SJCRH30 (cell line): Measurements from ENCODE around the gene FSHR. TPM values are rescaled to one million over a fixed set of nuclear protein-coding genes. Genes with fewer than 3 reads are reported as not detected.

ENCODE experiments used
- DNase-seq, 2 experiments: peaks; one replicate each; pipeline ENCODE4 v3.0.0-alpha.2; 2015 to 2020
- H3K27ac ChIP-seq: fragments of 250-450 bp; sonication (Bioruptor Pico); 2 replicates; pipeline ENCODE4 v1.5.1; 2020; ENCODE audit warnings: mild to moderate bottlenecking, moderate library complexity
- H3K27me3 ChIP-seq: fragments of 250-450 bp; sonication (Bioruptor Pico); 2 replicates; pipeline ENCODE4 v1.5.1; 2020; ENCODE audit warnings: mild to moderate bottlenecking, moderate library complexity
- H3K36me3 ChIP-seq: fragments of 250-450 bp; sonication (Bioruptor Pico); 2 replicates; pipeline ENCODE4 v1.5.1; 2020; ENCODE audit warnings: mild to moderate bottlenecking, moderate library complexity
- H3K4me1 ChIP-seq: fragments of 250-450 bp; sonication (Bioruptor Pico); 2 replicates; pipeline ENCODE4 v1.5.1; 2020; ENCODE audit warnings: mild to moderate bottlenecking, moderate library complexity
- H3K4me3 ChIP-seq: fragments of 250-450 bp; sonication (Bioruptor Pico); 2 replicates; pipeline ENCODE4 v1.5.1; 2020; ENCODE audit warnings: mild to moderate bottlenecking, moderate library complexity
- H3K9me3 ChIP-seq: fragments of 250-450 bp; sonication (Bioruptor Pico); replicated peaks from 2 replicates; pipeline ENCODE4 v1.5.1; 2020; ENCODE audit warnings: mild to moderate bottlenecking, moderate library complexity
- total RNA-seq: library from RNA; depleted of rRNA; stranded (reverse); fragments of >200 nt; shearing (Covaris generic); gene quantifications from 2 replicates; pipeline ENCODE4 v1.2.3, GENCODE V29; 2014

FSHR gene
- total RNA-seq, 1 experiment from 2014 or later: not detected

DNA sequence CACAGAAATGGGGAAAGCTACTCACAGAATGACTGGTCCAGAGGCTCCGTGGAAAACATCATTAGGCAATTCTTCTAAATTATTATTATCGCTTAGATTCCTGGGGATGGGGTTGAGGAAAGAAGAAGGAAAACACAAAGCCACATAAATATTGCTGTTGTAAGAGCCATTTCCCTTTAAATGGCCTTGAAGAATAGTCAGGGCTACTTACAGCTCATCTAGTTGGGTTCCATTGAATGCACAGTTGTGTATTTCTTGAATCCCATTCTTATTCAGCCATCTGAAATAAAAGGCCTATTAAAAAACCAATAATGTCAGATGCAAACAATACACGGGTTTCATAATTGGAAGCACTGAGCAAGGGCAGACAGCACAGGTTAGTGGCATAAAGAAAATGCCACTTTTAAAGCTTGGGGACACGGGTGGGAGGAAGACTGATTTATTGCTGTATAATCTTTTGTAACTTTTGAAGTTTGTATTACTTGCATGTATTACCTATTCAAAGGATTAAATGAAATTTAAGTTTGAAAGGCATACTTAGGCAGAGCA is 171.4 kb downstream of the FSHR start:
- Histone ChIP-seq H3K9me3 (no peaks in the 10 kb centered on the region), H3K36me3 (no peaks in the 10 kb centered on the region), H3K27ac (no peak overlapping the region), H3K4me3 (no peak overlapping the region), H3K4me1 (no peaks in the 10 kb centered on the region), H3K27me3 (no peaks in the 10 kb centered on the region)
- DNase-seq: no peak

DNA sequence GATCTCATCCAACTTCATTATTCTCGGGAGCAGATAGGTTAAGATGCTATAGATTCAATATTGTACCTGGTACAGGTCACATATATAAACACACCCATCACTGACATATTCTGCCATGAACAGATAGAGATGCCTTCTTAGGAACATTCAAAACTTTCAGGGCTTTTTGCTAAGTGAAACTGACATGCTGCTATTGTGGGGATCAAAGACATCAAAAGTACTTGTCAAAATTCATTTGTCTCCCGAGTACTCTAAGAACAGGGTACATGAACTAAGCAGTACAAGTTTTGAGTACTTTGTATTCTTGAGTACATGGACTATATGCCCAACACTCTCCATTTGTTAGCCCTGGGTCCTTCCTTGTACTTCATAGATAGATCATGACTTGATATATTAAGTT is 173.5 kb downstream of the FSHR start:
- Histone ChIP-seq H3K27me3 (0 out of 2 replicates have a peak, but pooled peaks cover 3% of the 10 kb centered on the region), H3K4me3 (no peak overlapping the region), H3K36me3 (no peaks in the 10 kb centered on the region), H3K27ac (no peak overlapping the region), H3K9me3 (no peaks in the 10 kb centered on the region), H3K4me1 (no peaks in the 10 kb centered on the region)
- no peak for DNase-seq

DNA sequence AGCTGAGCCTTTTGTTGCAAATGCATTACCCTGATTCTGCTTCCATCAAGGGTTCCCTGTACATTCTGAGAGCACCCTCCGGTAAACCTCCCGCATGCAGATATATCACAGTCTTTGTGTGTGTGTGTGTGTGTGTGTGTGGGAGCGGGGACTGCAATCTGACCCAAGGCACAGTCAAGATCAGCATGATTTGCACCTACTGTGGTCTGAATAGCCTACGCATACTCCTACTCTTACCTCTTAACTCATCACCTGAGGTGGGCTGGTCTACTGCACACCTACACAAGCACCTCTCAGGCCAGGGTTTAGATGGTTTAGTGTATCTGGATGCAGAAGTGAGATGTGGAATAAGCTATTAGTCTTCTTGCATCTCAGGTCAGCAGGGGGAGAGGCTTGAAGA is 174.6 kb downstream of the FSHR start:
- H3K36me3 ChIP-seq: no peaks in the 10 kb centered on the region
- H3K4me3 ChIP-seq: no peak overlapping the region
- DNase-seq: no peak
- H3K27ac ChIP-seq: no peak overlapping the region
- 0 out of 2 replicates have a peak, but pooled peaks cover 3% of the 10 kb centered on the region for H3K27me3 ChIP-seq
- no peaks in the 10 kb centered on the region for H3K9me3 ChIP-seq
- no peaks in the 10 kb centered on the region for H3K4me1 ChIP-seq

DNA sequence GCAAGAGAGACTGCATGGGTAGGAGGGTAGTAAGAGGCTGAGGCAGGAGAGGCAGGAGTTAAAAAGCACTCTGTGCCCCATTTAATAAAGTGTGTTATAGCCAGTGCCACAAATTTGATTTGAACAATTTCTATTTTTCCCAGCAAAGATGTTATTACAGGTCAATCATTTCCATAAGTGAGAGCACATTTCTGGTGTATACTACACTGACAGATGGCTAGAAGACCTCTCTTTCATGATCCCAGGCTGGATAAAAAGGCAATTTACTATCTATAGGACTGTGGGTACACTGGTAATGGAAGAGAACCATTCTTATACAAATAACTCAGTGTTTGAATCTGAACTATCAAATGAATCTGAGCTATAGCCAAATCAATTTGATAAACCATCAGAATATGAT is 176.2 kb downstream of the FSHR start:
- H3K27ac ChIP-seq: no peak overlapping the region
- no peak for DNase-seq
- H3K36me3 ChIP-seq: no peaks in the 10 kb centered on the region
- no peaks in the 10 kb centered on the region for H3K9me3 ChIP-seq
- H3K27me3 ChIP-seq: 0 out of 2 replicates have a peak, but pooled peaks cover 3% of the 10 kb centered on the region
- H3K4me3 ChIP-seq: no peak overlapping the region
- no peaks in the 10 kb centered on the region for H3K4me1 ChIP-seq

DNA sequence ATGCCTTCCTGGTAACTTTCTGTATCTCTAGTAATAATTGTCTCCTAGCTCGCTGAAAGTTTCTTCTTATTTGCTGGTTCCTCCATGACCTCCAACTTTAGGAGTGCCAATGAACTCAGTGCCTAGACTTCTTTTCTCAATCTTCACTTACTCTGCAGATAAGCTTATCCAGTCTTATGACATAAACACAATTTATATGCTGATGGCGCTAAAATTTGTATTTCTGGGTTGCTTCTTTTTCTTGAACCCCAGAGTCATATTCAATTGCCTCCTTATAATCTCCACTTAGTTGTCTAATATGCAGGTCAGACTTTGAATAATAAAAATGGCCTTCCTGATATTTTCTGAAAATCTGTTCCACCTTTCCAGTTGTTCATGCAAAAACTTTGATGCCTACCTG is 182.5 kb downstream of the FSHR start:
- Histone ChIP-seq H3K36me3 (no peaks in the 10 kb centered on the region), H3K4me3 (no peak overlapping the region), H3K27ac (no peak overlapping the region), H3K4me1 (no peaks in the 10 kb centered on the region), H3K27me3 (0 out of 2 replicates have a peak, but pooled peaks cover 6% of the 10 kb centered on the region), H3K9me3 (no peaks in the 10 kb centered on the region)
- no peak for DNase-seq

DNA sequence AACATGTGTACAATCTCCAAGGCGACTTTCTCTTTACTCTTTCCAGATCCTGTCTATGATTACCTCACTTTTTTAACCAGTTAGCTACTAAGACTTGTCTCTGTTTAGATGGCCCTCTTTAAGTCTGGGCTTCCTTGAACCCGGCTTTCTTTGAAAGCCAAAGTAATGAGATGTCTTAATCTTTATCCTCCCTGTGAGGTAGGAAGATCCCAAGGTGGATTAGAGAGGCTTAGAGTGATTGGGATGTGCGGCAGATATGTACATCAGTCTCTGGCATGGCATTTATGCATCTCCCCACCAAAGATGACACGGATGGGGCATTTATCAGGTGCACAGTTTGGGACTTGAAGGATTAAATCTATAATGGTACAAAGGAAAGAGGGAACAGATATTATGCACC is 186.3 kb downstream of the FSHR start:
- H3K27ac ChIP-seq: no peak overlapping the region

DNA sequence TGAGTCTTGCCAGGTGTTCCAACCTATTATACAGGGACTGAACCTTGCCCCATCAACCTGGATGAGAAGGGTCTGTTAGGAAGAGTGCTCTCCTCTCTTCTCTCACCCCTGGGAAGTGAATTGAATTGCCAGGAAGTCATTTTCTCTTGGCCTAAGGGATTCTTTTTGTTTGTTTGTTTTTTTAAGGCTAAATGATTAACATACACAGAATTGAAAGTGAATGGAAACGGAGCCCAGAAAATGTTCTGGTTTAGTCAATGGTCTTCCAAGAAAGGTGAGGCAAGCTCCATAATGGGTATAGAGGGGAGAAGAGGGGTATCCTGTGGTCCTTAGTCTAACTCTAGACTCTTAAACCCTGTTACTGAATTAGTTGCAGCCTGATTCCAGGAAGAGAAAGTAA is 189.1 kb downstream of the FSHR start:
- no peaks in the 10 kb centered on the region for H3K9me3 ChIP-seq
- no peaks in the 10 kb centered on the region for H3K4me1 ChIP-seq
- H3K4me3 ChIP-seq: no peak overlapping the region
- H3K27me3 ChIP-seq: no peaks in the 10 kb centered on the region
- H3K36me3 ChIP-seq: no peaks in the 10 kb centered on the region
- DNase-seq: no peak
- no peak overlapping the region for H3K27ac ChIP-seq

More for the DNA sequence above, 186.3 kb downstream of the FSHR start:
- no peak overlapping the region for H3K4me3 ChIP-seq
- H3K27me3 ChIP-seq: 0 out of 2 replicates have a peak, but pooled peaks cover 4% of the 10 kb centered on the region
- DNase-seq: no peak
- no peaks in the 10 kb centered on the region for H3K4me1 ChIP-seq
- no peaks in the 10 kb centered on the region for H3K9me3 ChIP-seq
- H3K36me3 ChIP-seq: no peaks in the 10 kb centered on the region

DNA sequence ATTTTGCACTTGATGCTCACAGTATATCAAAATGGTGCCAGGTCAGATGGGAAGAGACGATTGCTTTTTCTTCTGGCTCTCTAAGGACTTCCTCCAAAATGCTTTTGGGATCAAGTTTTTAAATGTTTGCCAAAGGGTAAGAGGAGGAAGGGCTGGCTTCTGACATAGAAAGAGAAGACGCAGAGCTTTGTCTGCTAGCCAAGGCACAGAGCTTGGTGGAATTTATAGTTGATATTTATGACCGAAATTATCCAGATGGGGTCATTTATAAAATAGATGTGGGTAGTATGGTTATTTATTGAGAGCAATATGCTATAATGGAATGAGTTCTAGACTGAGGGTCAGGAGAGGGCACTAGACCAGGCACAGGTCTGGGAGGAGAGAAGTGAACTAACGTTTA is 193.3 kb downstream of the FSHR start:
- no peak for DNase-seq
- Histone ChIP-seq H3K27me3 (0 out of 2 replicates have a peak, but pooled peaks cover 5% of the 10 kb centered on the region), H3K4me1 (no peaks in the 10 kb centered on the region), H3K36me3 (no peaks in the 10 kb centered on the region), H3K27ac (no peak overlapping the region), H3K4me3 (no peak overlapping the region), H3K9me3 (no peaks in the 10 kb centered on the region)

DNA sequence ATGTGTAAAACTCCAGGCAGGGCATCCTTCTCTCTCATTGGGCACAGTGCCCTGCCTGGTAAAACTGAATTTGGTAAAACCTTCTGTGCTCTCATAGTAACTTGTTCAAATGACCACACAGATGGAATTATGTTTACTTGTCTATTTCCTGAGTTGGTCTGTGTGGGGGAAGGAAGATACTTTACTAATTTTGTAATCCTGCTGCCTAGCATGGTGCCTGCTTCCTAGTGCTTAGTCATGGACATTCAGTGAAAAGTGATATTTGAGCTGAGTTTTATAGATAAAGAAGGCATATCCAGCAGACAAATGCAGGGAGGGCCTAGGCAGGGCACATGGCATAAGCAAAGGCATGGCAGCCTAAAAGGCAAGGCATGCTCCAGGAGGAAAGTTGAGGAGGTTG is 199.4 kb downstream of the FSHR start:
- Histone ChIP-seq H3K27ac (no peak overlapping the region), H3K36me3 (no peaks in the 10 kb centered on the region), H3K4me1 (no peaks in the 10 kb centered on the region), H3K27me3 (peaks cover 5% of the 10 kb centered on the region; the same call in 1 of the 2 replicates), H3K9me3 (no peaks in the 10 kb centered on the region), H3K4me3 (no peak overlapping the region)
- no peak for DNase-seq

DNA sequence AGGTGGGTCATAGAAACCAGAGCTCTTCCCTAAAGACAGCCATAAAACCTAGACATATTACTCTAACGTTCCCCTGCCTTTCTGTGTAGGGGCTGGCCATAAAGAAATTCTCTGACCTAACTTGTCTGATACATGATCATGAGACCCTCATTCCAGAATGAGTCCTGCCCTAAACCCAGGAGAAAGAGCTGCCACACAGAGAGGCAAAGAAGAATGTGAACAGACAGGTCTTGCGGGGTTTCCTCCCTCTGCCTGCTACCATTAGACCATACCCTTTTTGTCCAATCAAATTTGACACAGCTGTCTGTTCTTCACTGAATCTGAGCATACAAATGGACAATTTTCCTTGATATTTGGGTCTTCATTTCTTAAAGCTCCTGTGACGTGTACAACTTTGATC is 200.0 kb downstream of the FSHR start:
- DNase-seq: no peak
- peaks cover 5% of the 10 kb centered on the region; the same call in 1 of the 2 replicates for H3K27me3 ChIP-seq
- no peaks in the 10 kb centered on the region for H3K36me3 ChIP-seq
- no peaks in the 10 kb centered on the region for H3K9me3 ChIP-seq
- H3K27ac ChIP-seq: no peak overlapping the region
- no peaks in the 10 kb centered on the region for H3K4me1 ChIP-seq
- no peak overlapping the region for H3K4me3 ChIP-seq

DNA sequence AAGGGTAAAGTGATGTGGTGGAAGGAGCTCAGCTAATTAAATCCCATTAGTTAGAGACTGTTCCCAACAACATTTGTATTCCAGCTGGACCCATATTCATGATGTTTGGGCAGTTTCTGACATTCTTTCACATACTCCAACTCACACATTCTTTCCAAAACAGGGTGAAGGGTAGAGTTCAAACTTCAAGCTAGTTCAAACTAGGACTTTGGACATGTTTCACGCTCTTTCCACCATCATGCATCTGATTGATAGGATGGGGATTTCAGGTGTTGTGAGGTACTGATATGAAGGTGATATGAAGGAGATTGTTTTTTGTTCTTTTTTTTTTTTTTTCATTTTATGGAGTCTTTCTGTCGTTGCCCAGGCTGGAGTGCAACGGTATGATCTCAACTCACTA is 201.7 kb downstream of the FSHR start:
- no peaks in the 10 kb centered on the region for H3K36me3 ChIP-seq
- no peak overlapping the region for H3K4me3 ChIP-seq
- DNase-seq: no peak
- H3K27me3 ChIP-seq: peaks cover 5% of the 10 kb centered on the region; the same call in 1 of the 2 replicates
- no peak overlapping the region for H3K27ac ChIP-seq
- H3K4me1 ChIP-seq: no peaks in the 10 kb centered on the region
- no peaks in the 10 kb centered on the region for H3K9me3 ChIP-seq

DNA sequence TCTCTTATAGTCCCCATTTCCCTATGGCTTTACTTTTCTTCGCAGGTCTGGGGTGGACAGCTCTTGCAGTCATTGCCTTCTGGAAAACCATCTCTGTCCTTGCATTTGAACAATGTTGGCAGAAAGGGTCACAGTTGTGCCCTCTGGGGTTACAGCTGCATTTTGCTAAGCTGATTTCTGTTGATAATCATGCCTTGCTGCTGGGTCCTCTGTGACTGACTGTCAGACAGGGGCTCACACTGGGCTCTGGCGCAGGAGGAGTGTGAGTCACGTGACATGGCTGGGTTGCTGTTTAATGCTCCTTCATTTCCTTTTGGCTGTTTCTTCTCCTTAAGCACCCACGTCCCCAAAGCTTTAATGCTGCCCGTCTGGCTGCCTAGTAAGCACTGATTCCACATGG is 202.2 kb downstream of the FSHR start:
- H3K9me3 ChIP-seq: no peaks in the 10 kb centered on the region
- H3K4me1 ChIP-seq: no peaks in the 10 kb centered on the region
- H3K27me3 ChIP-seq: peaks cover 5% of the 10 kb centered on the region; the same call in 1 of the 2 replicates
- no peak for DNase-seq
- no peak overlapping the region for H3K27ac ChIP-seq
- no peak overlapping the region for H3K4me3 ChIP-seq
- H3K36me3 ChIP-seq: no peaks in the 10 kb centered on the region

DNA sequence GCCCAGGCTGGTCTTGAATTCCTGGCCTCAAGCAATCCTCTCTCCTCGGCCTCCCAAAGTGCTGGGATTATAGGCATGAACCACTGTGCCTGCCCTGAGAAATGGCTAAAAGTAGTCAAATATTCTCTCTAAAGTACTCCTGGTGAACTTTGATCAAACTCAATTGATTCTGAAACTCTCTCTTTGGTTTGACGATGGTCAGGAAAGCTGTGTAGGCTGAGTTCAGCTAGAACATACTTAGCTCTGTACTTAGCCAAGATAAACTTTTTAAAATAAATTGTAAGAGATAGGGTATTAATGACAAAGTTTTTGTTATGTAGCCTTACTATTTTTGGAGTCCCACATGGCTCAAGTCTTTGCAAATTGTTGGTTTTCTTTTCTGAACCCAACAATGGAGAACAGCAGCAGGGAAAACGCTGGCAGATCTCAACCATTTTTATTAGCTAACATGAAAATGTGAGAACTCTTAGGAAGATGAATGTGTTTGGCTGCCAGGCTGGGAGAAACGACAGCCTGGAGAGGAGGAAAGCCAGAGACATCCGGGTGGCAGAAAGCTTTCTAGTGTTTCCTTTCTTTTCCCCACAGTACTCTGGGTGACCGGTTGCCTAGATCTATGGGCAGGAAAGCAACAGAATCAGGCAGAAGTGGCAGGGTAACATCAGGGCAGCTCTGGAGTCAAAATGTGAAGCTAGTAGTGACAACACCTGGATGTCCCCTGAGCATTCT is 205.8 kb downstream of the FSHR start:
- Histone ChIP-seq H3K36me3 (no peaks in the 10 kb centered on the region), H3K4me3 (no peak overlapping the region), H3K27me3 (no peaks in the 10 kb centered on the region; the same call in 1 of the 2 replicates), H3K4me1 (no peaks in the 10 kb centered on the region), H3K9me3 (no peaks in the 10 kb centered on the region), H3K27ac (no peak overlapping the region)
- no peak for DNase-seq

DNA sequence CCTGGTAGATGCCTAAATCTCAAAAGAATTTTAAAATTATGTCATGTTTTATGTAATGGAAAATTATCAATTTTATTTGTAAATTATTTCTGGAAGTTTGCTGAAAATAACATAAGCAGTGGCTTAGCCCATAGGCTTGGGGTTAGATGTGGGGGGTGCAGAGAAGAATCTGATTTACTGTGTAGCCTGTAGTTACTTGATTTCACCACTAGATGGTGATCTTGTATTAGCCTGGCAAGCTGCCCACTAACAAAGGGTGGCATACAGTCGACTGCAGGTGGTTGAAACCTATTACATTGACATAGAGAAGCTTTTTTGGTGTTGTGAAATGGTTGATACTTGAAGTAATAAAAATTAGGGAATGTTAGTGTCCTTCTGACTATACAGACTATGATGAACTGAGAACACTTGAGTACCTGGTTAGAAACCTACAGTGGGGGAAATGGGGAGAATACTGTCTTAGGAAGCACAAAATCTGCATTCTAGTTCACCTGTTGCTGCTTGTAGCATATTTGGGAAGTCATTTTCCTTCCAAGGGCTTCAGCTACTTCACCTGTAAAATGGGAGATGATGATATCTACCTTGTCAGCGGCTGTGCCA is 207.8 kb downstream of the FSHR start:
- Histone ChIP-seq H3K36me3 (no peaks in the 10 kb centered on the region), H3K27ac (no peak overlapping the region), H3K9me3 (no peaks in the 10 kb centered on the region), H3K27me3 (no peaks in the 10 kb centered on the region; the same call in 1 of the 2 replicates), H3K4me1 (no peaks in the 10 kb centered on the region), H3K4me3 (no peak overlapping the region)
- peak; percentile 31 to 76 for DNase-seq

DNA sequence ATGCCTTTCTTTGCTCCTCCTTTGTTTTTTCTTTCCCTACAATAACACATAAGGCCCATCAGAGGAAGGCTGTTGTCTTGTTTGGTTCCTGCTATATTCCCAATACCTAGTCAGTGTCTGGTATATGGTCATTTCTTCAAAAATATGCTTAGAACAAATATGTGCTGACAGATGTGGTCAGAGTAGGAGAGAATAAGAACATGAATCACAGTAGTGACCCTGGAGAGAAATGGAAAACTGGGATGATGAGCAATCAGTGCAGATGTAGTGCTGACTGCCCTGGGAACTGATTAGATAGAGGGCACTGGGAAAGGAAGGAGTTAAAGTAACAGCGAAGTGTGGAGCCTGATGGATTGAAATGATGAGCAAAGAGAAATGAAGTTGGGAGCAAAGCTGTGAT is 209.4 kb downstream of the FSHR start:
- DNase-seq: no peak
- Histone ChIP-seq H3K9me3 (no peaks in the 10 kb centered on the region), H3K4me1 (no peaks in the 10 kb centered on the region), H3K27me3 (0 out of 2 replicates have a peak, but pooled peaks cover 3% of the 10 kb centered on the region), H3K4me3 (no peak overlapping the region), H3K36me3 (no peaks in the 10 kb centered on the region), H3K27ac (no peak overlapping the region)
